ENCODE measurements around the gene TCN1. TPM values are rescaled to one million over a fixed set of nuclear protein-coding genes. Genes with fewer than 3 reads are reported as not detected.

TCN1 gene
- total RNA-seq, 1 experiment from 2014 or later: not detected

DNA sequence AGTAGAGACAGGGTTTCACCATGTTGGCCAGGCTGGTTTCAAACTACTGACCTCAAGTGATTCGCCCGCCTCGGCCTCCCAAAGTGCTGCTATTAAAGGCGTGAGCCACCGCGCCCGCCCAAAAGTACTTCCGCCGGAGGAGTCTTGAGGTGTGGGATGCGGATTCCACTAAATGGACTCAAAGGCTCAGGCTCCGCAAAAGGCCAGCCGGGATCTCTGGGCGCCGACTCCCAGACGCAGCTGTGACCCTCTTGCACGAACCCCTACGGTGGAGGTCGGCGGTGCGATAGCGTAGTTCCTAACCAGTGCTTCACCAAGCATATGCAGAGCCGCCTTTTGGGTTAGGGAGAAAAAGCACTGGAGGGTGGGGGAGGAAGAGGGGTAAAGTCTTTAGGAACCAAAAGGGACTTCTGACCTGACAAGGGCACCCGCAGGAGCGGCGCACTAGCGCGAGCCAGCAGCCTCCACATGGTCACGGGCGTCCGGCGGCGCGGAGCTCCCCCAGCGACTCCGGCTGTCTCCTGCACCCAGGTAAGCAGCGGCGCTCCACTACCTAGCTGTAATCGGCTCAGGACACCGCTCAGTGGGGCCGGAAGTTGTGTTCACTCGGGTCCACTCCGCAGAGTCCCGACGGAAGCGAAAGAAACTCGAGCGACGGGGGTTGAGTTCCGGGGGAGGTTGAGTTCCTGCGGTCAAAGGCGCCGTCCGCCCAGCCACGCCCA, 55.9 kb downstream of the TCN1 start, which contains the start of gene MRPL16:
Gene MRPL16, minus strand, starts transcription at position 590 of the 722 bp plus-strand sequence. Its CDS starts 120 bp downstream, at position 470.
- DNase-seq (ENCODE audit: low read depth): peak; percentile 87

DNA sequence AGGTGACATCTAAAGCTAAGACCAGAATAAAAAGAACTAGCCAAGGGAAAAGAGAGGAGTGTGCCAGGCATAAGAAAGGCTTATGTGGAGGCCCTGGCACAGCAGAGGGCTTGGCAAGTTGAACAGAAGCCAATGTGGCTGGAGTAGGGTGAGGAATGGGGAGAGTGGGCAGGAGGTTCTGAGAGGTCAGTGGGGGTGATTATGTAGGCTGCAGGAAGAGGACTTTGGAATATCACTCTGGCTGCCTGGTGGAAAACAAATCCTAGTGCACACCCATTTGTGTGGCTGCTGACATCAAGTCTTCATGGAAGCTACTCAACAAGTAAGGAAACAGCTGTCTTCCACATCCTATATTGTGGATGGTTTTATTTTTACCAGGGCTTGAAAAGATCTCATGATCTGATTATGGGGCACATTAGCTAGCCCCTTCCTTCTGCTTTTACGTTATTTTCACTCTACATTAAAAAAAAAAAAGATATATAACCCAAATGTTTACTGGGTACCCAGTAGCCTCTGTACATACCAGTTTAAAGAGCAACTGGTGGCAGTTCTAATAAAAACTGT, 59.2 kb downstream of the TCN1 start:
- no peak for DNase-seq (ENCODE audit: low read depth)

DNA sequence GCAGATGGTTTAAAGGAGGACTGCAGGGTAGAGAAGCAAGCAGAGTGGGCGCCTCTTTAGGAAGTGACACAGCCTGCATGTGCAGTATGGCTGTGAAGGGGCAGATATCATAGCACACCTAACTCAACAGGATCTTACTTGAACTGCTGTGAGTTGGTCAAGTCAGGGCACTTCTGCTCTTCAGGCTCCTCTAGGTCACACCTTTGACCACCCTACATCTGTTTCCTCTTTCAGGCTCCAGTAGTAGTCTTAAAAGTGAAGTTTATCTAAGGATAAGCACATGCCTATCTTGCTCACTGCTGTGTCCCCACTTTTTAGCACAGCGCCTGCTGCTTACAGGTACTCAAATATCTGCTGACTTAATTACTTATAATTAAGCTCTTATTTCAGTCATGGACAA, 62.2 kb downstream of the TCN1 start:
- no peak for DNase-seq (ENCODE audit: low read depth)

Other genes with a start within 250 kb of the TCN1 start
- 12.7 and 16.1 TPM in 2 replicates for gene PATL1, start 197.4 kb downstream of the TCN1 start, total RNA-seq (2014; rRNA removed; shearing (Covaris generic))
- not detected in 2 replicates for gene OR10V1, start 152.6 kb downstream of the TCN1 start, total RNA-seq (2014; rRNA removed; shearing (Covaris generic))
- gene STX3, start 111.1 kb downstream of the TCN1 start, total RNA-seq (2014; rRNA removed; shearing (Covaris generic)): 21.3 and 22.1 TPM in 2 replicates
- 55.0 and 66.6 TPM in 2 replicates for gene MRPL16, start 55.7 kb downstream of the TCN1 start, total RNA-seq (2014; rRNA removed; shearing (Covaris generic))
- gene CBLIF, start 21.0 kb downstream of the TCN1 start, total RNA-seq (2014; rRNA removed; shearing (Covaris generic)): not detected in 2 replicates
- not detected in 2 replicates for gene OOSP3, start 12.3 kb upstream of the TCN1 start, total RNA-seq (2014; rRNA removed; shearing (Covaris generic))
- gene OOSP1, start 71.9 kb upstream of the TCN1 start, total RNA-seq (2014; rRNA removed; shearing (Covaris generic)): not detected in 2 replicates
- gene OOSP4A, start 97.5 kb upstream of the TCN1 start, total RNA-seq (2014; rRNA removed; shearing (Covaris generic)): not detected in 2 replicates
- gene OOSP4B, start 150.7 kb upstream of the TCN1 start, total RNA-seq (2014; rRNA removed; shearing (Covaris generic)): not detected in 2 replicates
- not detected in 2 replicates for gene OOSP2, start 173.9 kb upstream of the TCN1 start, total RNA-seq (2014; rRNA removed; shearing (Covaris generic))
- not detected in 2 replicates for gene MS4A3, start 190.2 kb upstream of the TCN1 start, total RNA-seq (2014; rRNA removed; shearing (Covaris generic))
- not detected in 2 replicates for gene MS4A2, start 222.2 kb upstream of the TCN1 start, total RNA-seq (2014; rRNA removed; shearing (Covaris generic))